Progenitor cell of endocrine pancreas (in vitro differentiated cells): Measurements from ENCODE around the gene BTBD17. TPM values are rescaled to one million over a fixed set of nuclear protein-coding genes. Genes with fewer than 3 reads are reported as not detected.

Source experiments
- DNase-seq: peaks from one replicate; pipeline ENCODE4 v3.0.0; 2021; ENCODE audit warnings: low spot score; ENCODE audit not compliant: unreplicated experiment
- H3K27ac Mint-ChIP-seq: 2 replicates; pipeline ENCODE4 v1.8.0; 2021; ENCODE audit warnings: mild to moderate bottlenecking, moderate library complexity, mixed read lengths
- H3K27me3 Mint-ChIP-seq: 2 replicates; pipeline ENCODE4 v1.8.0; 2021; ENCODE audit warnings: mixed read lengths
- H3K36me3 Mint-ChIP-seq: 2 replicates; pipeline ENCODE4 v1.8.0; 2022; ENCODE audit warnings: mixed read lengths; ENCODE audit not compliant: insufficient read depth
- H3K4me1 Mint-ChIP-seq: 2 replicates; pipeline ENCODE4 v1.8.0; 2021; ENCODE audit warnings: low read depth, mixed read lengths
- H3K4me3 Mint-ChIP-seq: 2 replicates; pipeline ENCODE4 v1.8.0; 2021; ENCODE audit warnings: low read depth, mild to moderate bottlenecking, moderate library complexity, mixed read lengths
- H3K9me3 Mint-ChIP-seq: 2 replicates; pipeline ENCODE4 v1.8.0; 2021; ENCODE audit warnings: low read depth, mixed read lengths
- total RNA-seq: library from RNA; stranded (reverse); gene quantifications from 2 replicates; pipeline ENCODE4 v1.2.1, GENCODE V29; 2021
- TF ChIP-seq, protein P1 (sequence below): fragments of 200-600 bp; sonication (generic); IDR thresholded peaks from one replicate; pipeline ENCODE4 v1.5.0; 2021; ENCODE audit warnings: antibody characterized with exemption, mild to moderate bottlenecking; ENCODE audit not compliant: unreplicated experiment

The BTBD17 gene
- total RNA-seq, 1 donor from 2014 or later = 3.4 TPM

DNA sequence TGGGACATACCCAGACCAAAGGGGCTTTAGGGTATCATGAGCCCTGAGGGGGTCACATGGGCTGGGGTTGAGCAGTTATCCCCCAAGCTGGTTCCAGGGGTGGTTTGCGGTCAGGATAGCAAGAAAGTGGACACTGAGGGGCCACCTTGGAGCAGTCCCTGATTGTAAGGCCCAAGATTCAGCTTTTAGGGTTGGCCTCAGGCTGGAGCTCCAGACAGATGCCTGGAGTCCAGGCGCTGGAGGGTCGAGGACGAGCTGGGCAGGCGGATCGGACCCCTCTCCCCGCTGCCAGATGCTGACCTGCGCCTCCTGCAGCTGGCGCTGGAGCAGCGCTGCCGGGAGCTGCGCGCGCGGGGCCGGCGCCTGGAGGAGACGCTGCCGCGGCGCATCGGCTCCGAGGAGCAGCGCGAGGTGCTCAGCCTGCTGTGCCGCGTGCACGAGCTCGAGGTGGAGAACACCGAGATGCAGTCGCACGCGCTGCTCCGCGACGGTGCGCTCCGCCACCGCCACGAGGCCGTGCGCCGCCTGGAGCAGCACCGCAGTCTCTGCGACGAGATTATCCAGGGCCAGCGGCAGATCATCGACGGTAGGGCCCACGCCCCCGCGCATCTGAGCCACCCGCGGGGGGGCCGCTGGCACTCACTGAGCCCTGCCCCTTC lies 10.0 kb downstream of the BTBD17 start:
- peaks cover 77% of the 10 kb centered on the region for H3K27me3 Mint-ChIP-seq
- H3K27ac Mint-ChIP-seq = no peak overlapping the region
- DNase-seq = no peak
- TF ChIP-seq, protein P1, sequence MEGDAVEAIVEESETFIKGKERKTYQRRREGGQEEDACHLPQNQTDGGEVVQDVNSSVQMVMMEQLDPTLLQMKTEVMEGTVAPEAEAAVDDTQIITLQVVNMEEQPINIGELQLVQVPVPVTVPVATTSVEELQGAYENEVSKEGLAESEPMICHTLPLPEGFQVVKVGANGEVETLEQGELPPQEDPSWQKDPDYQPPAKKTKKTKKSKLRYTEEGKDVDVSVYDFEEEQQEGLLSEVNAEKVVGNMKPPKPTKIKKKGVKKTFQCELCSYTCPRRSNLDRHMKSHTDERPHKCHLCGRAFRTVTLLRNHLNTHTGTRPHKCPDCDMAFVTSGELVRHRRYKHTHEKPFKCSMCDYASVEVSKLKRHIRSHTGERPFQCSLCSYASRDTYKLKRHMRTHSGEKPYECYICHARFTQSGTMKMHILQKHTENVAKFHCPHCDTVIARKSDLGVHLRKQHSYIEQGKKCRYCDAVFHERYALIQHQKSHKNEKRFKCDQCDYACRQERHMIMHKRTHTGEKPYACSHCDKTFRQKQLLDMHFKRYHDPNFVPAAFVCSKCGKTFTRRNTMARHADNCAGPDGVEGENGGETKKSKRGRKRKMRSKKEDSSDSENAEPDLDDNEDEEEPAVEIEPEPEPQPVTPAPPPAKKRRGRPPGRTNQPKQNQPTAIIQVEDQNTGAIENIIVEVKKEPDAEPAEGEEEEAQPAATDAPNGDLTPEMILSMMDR = peak; percentile 35
- no peak overlapping the region for H3K4me3 Mint-ChIP-seq
- H3K36me3 Mint-ChIP-seq = no peaks in the 10 kb centered on the region
- no peaks in the 10 kb centered on the region for H3K4me1 Mint-ChIP-seq
- H3K9me3 Mint-ChIP-seq = no peaks in the 10 kb centered on the region

DNA sequence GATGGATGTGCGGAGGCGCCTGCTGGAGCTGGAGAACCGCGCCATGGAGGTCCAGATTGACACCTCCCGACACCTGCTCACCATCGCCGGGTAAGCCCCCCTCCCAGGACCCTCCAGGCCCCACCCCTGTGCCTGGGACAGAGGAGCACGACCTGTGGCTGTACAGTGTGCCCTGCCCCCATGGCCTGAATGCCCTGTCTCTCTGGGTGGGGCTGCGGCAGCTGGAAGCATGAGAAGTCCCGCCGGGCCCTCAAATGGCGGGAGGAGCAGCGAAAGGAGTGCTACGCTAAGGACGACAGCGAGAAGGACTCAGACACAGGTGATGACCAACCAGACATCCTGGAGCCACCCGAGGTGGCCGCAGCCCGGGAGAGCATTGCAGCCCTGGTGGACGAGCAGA lies 11.2 kb downstream of the BTBD17 start:
- Mint-ChIP-seq H3K4me3 (no peak overlapping the region), H3K36me3 (no peaks in the 10 kb centered on the region), H3K27ac (no peak overlapping the region), H3K4me1 (no peaks in the 10 kb centered on the region), H3K9me3 (no peaks in the 10 kb centered on the region), H3K27me3 (peaks cover 73% of the 10 kb centered on the region)
- no peak for DNase-seq
- TF ChIP-seq, protein P1 = no peak

DNA sequence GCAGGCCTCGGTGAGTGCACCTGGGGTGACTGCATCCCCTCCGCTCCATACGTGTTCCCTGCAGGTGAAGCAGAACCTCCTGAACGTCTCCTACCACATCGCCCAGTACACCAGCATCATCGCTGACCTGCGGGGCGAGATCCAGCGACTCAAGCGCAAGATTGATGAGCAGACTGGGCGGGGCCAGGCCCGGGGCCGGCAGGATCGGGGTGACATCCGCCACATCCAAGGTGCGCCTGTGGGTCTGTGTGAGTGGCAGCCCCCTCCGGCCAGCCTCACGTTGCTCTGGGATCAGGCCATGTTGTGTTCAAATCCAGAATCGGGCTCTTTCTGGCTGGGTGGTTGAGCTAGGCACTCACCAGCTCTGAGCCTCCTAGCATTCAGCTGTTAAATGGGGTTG lies 12.5 kb downstream of the BTBD17 start:
- no peaks in the 10 kb centered on the region for H3K4me1 Mint-ChIP-seq
- no peaks in the 10 kb centered on the region for H3K36me3 Mint-ChIP-seq
- no peak for DNase-seq
- H3K27me3 Mint-ChIP-seq = peaks cover 68% of the 10 kb centered on the region
- no peaks in the 10 kb centered on the region for H3K9me3 Mint-ChIP-seq
- TF ChIP-seq, protein P1 = no peak
- H3K4me3 Mint-ChIP-seq = no peak overlapping the region
- no peak overlapping the region for H3K27ac Mint-ChIP-seq

DNA sequence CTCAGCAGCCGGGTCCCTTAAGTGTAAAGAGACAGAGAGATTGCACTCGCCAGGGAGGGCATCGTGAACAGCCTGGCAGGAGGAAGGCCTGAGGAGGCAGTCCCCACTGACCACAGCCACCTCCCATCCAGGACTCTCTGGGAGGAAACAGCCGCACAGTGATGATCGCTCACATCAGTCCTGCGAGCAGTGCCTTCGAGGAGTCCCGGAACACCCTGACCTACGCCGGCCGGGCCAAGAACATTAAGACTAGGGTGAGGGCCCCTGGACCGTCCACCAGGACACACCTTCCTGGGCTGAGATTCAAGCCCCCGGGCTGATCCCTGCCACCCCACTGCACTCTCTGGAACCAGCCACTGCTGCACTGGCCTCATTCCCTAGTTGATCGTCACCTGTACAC lies 14.0 kb downstream of the BTBD17 start:
- TF ChIP-seq, protein P1 = no peak
- DNase-seq = no peak
- no peaks in the 10 kb centered on the region for H3K9me3 Mint-ChIP-seq
- H3K4me3 Mint-ChIP-seq = no peak overlapping the region
- no peaks in the 10 kb centered on the region for H3K4me1 Mint-ChIP-seq
- no peaks in the 10 kb centered on the region for H3K36me3 Mint-ChIP-seq
- no peak overlapping the region for H3K27ac Mint-ChIP-seq
- H3K27me3 Mint-ChIP-seq = peaks cover 53% of the 10 kb centered on the region

DNA sequence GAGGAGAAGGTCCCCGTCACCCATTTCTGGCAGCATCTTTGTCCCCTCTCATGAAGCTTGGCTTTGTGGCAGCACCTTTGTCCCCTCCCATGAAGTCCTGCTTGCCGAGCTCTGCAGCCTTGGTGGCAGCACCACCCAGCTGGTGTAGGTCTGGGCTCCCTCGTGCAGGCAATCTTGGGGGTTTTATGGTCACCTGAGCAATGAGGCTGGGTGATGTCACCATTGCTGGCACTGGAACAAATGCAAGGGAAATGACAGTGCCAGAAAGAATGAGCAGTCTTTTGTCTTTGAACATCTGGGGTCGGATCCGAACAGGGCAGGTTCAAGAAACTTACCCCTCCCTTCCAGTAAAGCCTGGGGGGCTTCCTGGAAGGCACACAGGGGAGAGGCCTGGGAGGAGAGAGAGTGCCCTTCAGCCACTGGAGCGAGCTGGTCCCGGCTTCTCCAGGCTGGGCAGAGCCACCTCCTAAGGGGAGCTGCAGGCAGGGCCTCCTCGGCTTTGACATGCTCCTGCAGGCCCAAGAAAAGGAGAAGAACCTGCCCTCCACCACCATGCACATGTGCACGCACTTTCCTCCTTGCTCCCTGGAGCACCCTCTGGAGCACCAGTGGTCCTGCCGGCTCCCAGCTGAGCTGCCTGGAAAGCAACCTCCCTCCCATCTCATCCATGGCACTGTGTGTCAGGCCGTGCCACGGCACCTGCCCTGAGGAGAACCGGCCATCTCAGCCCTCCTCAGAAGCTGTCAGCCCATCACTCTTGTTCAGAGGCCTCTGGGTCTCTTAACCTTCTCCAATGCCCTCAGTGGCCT lies 16.0 kb downstream of the BTBD17 start:
- Mint-ChIP-seq H3K27ac (no peak overlapping the region), H3K36me3 (no peaks in the 10 kb centered on the region), H3K27me3 (peaks cover 38% of the 10 kb centered on the region)

More for the DNA sequence above, 16.0 kb downstream of the BTBD17 start:
- H3K9me3 Mint-ChIP-seq = no peaks in the 10 kb centered on the region
- H3K4me1 Mint-ChIP-seq = no peaks in the 10 kb centered on the region
- no peak overlapping the region for H3K4me3 Mint-ChIP-seq
- DNase-seq = no peak
- TF ChIP-seq, protein P1 = no peak
